ENCODE data around the gene SYT8.
A peak's percentile ranks its signal among the peaks of the same experiment; 100 is the strongest.

The SYT8 gene

DNA sequence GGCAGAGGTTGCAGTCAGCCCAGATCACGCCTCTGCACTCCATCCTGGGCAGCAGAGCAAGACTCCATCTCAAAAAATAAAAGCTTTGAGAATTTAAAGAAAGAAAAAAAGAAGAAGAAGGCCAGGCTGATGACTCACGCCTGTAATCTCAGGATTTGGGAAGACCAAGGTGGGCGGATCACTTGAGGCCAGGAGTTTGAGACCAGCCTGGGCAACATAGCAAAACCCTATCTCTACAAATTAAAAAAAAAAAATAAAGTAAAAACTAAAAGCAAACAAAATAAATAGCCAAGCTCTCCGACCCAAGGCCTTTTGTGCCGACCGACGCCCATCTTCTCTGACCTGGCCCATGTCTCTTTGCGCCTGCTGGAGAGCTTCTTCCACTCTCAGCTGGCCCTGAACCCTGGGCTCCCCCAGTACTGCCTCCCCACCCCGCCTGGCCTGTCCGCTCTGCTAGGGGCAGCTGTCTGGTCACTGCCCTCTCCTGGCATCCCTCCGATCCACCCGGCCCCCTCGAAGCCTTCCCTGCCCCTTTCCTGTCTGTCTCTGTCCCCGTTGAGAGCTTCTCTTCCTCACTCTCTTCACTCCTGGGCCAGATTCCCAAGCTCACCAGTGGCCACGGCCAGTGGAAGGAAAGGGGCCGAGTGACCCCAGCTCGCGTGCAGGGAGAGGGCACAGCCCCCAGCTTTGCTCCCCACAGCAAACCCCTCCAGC lies 13.3 kb downstream of the SYT8 start:
- no peak overlapping the region for H3K4me2 ChIP-seq (ENCODE audit: insufficient read depth, low read length)
- H3K4me1 ChIP-seq (ENCODE audit: insufficient read depth, low read length): peaks cover 15% of the 10 kb centered on the region
- no peak overlapping the region for H3K27ac ChIP-seq (ENCODE audit: low read length)
- DNase-seq (no peak), ATAC-seq (ENCODE audit: insufficient read depth, low read depth) (no peak)
- H2AFZ ChIP-seq (ENCODE audit: low read depth, low read length): no peak overlapping the region
- H3K4me3 ChIP-seq (ENCODE audit: low read depth in 1 of 2, low read length in 2 of 2): no peak overlapping the region
- H3K9ac ChIP-seq (ENCODE audit: low read depth, low read length): no peak overlapping the region
- no peaks in the 10 kb centered on the region for H3K36me3 ChIP-seq (ENCODE audit: insufficient read depth, low read length)
- TF ChIP-seq, protein P1, sequence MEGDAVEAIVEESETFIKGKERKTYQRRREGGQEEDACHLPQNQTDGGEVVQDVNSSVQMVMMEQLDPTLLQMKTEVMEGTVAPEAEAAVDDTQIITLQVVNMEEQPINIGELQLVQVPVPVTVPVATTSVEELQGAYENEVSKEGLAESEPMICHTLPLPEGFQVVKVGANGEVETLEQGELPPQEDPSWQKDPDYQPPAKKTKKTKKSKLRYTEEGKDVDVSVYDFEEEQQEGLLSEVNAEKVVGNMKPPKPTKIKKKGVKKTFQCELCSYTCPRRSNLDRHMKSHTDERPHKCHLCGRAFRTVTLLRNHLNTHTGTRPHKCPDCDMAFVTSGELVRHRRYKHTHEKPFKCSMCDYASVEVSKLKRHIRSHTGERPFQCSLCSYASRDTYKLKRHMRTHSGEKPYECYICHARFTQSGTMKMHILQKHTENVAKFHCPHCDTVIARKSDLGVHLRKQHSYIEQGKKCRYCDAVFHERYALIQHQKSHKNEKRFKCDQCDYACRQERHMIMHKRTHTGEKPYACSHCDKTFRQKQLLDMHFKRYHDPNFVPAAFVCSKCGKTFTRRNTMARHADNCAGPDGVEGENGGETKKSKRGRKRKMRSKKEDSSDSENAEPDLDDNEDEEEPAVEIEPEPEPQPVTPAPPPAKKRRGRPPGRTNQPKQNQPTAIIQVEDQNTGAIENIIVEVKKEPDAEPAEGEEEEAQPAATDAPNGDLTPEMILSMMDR (IDR thresholded peaks at IDR 0.05; ENCODE audit: borderline replicate concordance, extremely low read depth, low read length, poor library complexity, severe bottlenecking): no peak
- no peak for TF ChIP-seq EZH2 (IDR thresholded peaks at IDR 0.05; ENCODE audit: borderline replicate concordance, low read depth, low read length, severe bottlenecking)
- no peaks in the 10 kb centered on the region; the same call in 1 of the 2 replicates for H4K20me1 ChIP-seq (ENCODE audit: insufficient read depth, low read length)
- H3K9me3 ChIP-seq (ENCODE audit: insufficient read depth, low read length, severe bottlenecking): no peaks in the 10 kb centered on the region
- 0 out of 2 replicates have a peak, but pooled peaks cover 1% of the 10 kb centered on the region for H3K79me2 ChIP-seq (ENCODE audit: insufficient read depth, low read length)
- H3K27me3 ChIP-seq (ENCODE audit: insufficient read depth, low read length, poor library complexity): peaks cover 6% of the 10 kb centered on the region

DNA sequence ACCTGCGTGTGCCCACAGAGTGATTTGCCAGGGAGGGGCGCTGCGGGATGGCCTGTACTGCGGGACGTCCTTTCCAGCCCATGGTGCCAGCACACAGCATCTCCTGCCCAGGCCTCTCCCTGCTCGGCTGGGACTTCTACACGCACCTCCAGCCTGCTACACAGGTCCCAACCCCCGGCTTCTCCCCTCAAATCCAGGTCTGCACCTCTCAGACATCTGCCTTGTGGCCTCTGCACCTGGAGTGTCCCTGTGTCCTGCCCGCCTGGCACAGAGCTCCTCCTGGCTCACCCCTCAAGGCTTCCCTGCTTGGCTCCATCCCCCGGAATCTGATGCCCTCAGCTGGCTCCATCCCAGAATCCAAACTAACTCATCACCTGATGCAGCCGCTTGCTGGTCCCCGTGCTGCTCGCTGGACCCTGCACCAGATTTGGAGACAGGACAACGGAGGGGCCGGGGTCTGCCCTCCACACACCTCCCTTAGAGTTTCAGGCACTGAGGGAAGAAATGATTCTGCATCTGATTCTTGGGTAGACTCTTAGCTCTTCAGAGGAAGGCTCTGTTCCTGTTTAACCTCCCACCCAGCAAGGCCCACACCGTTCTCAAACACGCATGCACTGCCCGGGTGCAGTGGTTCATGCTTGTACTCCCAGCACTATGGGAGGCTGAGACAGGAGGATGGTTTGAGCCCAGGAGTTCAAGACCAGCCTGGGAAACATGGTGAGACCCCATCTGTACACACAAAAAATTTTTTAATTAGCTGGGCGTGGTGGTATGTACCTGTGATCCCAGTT lies 14.0 kb downstream of the SYT8 start:
- no peak for TF ChIP-seq EZH2 (IDR thresholded peaks at IDR 0.05; ENCODE audit: borderline replicate concordance, low read depth, low read length, severe bottlenecking)
- TF ChIP-seq, protein P1 (IDR thresholded peaks at IDR 0.05; ENCODE audit: borderline replicate concordance, extremely low read depth, low read length, poor library complexity, severe bottlenecking): no peak
- H2AFZ ChIP-seq (ENCODE audit: low read depth, low read length): no peak overlapping the region
- no peak overlapping the region for H3K4me2 ChIP-seq (ENCODE audit: insufficient read depth, low read length)
- H3K9ac ChIP-seq (ENCODE audit: low read depth, low read length): no peak overlapping the region
- H4K20me1 ChIP-seq (ENCODE audit: insufficient read depth, low read length): no peaks in the 10 kb centered on the region; the same call in 1 of the 2 replicates
- H3K27me3 ChIP-seq (ENCODE audit: insufficient read depth, low read length, poor library complexity): peaks cover 6% of the 10 kb centered on the region
- ATAC-seq (ENCODE audit: insufficient read depth, low read depth): no peak
- 0 out of 2 replicates have a peak, but pooled peaks cover 4% of the 10 kb centered on the region for H3K79me2 ChIP-seq (ENCODE audit: insufficient read depth, low read length)
- DNase-seq: no peak
- no peak overlapping the region for H3K27ac ChIP-seq (ENCODE audit: low read length)
- H3K36me3 ChIP-seq (ENCODE audit: insufficient read depth, low read length): no peaks in the 10 kb centered on the region; the same call in 1 of the 2 replicates
- peaks cover 23% of the 10 kb centered on the region for H3K4me1 ChIP-seq (ENCODE audit: insufficient read depth, low read length)
- H3K9me3 ChIP-seq (ENCODE audit: insufficient read depth, low read length, severe bottlenecking): no peaks in the 10 kb centered on the region
- no peak overlapping the region for H3K4me3 ChIP-seq (ENCODE audit: low read depth in 1 of 2, low read length in 2 of 2)

DNA sequence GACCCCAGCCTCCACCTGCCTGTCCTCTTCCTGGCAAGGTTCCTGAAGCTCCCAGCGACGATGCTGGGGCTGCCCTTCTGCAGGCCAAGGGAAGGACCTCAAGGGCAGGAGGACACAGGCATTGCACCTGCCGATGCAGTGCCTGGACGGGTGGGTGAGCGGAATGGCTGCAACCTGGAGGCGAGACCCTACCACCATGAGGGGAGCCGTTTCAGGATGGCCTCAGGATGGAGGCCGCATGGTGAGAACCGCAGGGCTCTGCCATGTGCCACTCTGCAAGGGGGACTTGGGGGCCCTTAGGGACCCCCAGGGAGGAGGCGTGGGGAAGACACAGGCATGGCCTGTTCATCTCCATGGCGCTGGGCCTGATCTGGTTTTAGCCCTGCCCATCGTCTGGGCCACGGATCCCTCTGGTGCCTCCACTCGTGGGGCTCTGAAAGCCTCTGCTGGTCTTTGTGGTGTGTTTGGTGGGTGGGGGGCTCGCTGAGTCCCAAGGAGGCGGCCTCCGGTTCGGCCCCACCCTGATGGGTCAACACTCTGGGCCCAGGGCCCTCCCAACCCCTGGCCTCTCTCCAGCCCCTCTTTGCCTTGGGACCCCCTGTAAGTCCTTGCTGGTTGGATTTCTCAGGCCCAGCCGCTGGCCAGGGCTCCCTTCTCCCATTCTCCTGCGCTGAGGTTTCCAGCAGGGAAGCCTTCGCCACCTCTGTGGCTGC lies 16.8 kb downstream of the SYT8 start:
- no peaks in the 10 kb centered on the region for H3K9me3 ChIP-seq (ENCODE audit: insufficient read depth, low read length, severe bottlenecking)
- DNase-seq (no peak), ATAC-seq (ENCODE audit: insufficient read depth, low read depth) (no peak)
- peaks cover 24% of the 10 kb centered on the region for H3K4me1 ChIP-seq (ENCODE audit: insufficient read depth, low read length)
- H3K79me2 ChIP-seq (ENCODE audit: insufficient read depth, low read length): peaks cover 4% of the 10 kb centered on the region; the same call in 1 of the 2 replicates
- TF ChIP-seq, protein P1 (IDR thresholded peaks at IDR 0.05; ENCODE audit: borderline replicate concordance, extremely low read depth, low read length, poor library complexity, severe bottlenecking): no peak
- no peak for TF ChIP-seq EZH2 (IDR thresholded peaks at IDR 0.05; ENCODE audit: borderline replicate concordance, low read depth, low read length, severe bottlenecking)
- H2AFZ ChIP-seq (ENCODE audit: low read depth, low read length): no peak overlapping the region
- no peak overlapping the region for H3K4me3 ChIP-seq (ENCODE audit: low read depth in 1 of 2, low read length in 2 of 2)
- no peaks in the 10 kb centered on the region; the same call in 1 of the 2 replicates for H3K36me3 ChIP-seq (ENCODE audit: insufficient read depth, low read length)
- H4K20me1 ChIP-seq (ENCODE audit: insufficient read depth, low read length): peaks cover 3% of the 10 kb centered on the region; the same call in 1 of the 2 replicates
- H3K9ac ChIP-seq (ENCODE audit: low read depth, low read length): peak overlapping the region; percentile 62; the same call in 1 of the 2 replicates
- peak overlapping the region; percentile 70; the same call in 1 of the 2 replicates for H3K27ac ChIP-seq (ENCODE audit: low read length)
- no peak overlapping the region for H3K4me2 ChIP-seq (ENCODE audit: insufficient read depth, low read length)
- no peaks in the 10 kb centered on the region for H3K27me3 ChIP-seq (ENCODE audit: insufficient read depth, low read length, poor library complexity)
